ENCODE measurements around the gene EIF4G1.

The EIF4G1 gene

DNA sequence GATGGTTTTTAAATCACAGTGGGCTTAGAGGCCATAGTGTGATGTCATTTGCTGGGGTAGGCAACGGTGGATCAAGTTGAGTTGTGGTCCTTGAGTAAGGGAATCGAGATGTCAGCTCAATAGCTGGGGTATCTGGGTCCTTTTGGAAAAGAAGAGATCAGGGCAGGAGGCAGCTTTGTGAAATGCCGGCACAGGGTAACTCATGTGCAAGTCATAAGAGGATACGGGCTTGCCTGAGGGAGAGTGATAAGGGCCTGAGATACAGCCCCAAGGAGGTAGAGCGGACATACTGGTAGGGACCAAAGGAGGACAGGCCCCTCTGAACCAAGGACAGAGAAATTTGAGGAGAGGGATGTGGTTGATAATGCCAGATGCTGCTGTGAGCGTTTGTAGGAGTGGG, 18.8 kb downstream of the EIF4G1 start:
- Histone ChIP-seq H3K79me2 (ENCODE audit: insufficient read depth, low read length) (no peaks in the 10 kb centered on the region), H3K4me2 (ENCODE audit: low read length) (no peak overlapping the region), H3K9me2 (ENCODE audit: low read depth, low read length) (no peaks in the 10 kb centered on the region), H3K27me3 (ENCODE audit: insufficient read depth, low read length) (no peaks in the 10 kb centered on the region), H3K9ac (ENCODE audit: low read length) (no peak overlapping the region), H3K36me3 (ENCODE audit: insufficient read depth, low read length) (peaks cover 71% of the 10 kb centered on the region), H3F3A (ENCODE audit: insufficient read depth, low read length) (peaks cover 19% of the 10 kb centered on the region; the same call in 1 of the 2 replicates), H3K4me3 (ENCODE audit: low read depth, low read length, poor library complexity, severe bottlenecking) (no peak overlapping the region), H4K20me1 (ENCODE audit: insufficient read depth, low read length) (no peaks in the 10 kb centered on the region), H3K27ac (ENCODE audit: low read depth, low read length, poor library complexity, severe bottlenecking) (no peak overlapping the region), H3K9me3 (ENCODE audit: low read length) (no peaks in the 10 kb centered on the region), H2AFZ (ENCODE audit: low read length) (no peak overlapping the region), H3K4me1 (ENCODE audit: insufficient read depth, low read length, severe bottlenecking) (peaks cover 16% of the 10 kb centered on the region)
- no peak for TF ChIP-seq EZH2 (IDR thresholded peaks at IDR 0.05; ENCODE audit: borderline replicate concordance, low read length)
- TF ChIP-seq, protein P1, sequence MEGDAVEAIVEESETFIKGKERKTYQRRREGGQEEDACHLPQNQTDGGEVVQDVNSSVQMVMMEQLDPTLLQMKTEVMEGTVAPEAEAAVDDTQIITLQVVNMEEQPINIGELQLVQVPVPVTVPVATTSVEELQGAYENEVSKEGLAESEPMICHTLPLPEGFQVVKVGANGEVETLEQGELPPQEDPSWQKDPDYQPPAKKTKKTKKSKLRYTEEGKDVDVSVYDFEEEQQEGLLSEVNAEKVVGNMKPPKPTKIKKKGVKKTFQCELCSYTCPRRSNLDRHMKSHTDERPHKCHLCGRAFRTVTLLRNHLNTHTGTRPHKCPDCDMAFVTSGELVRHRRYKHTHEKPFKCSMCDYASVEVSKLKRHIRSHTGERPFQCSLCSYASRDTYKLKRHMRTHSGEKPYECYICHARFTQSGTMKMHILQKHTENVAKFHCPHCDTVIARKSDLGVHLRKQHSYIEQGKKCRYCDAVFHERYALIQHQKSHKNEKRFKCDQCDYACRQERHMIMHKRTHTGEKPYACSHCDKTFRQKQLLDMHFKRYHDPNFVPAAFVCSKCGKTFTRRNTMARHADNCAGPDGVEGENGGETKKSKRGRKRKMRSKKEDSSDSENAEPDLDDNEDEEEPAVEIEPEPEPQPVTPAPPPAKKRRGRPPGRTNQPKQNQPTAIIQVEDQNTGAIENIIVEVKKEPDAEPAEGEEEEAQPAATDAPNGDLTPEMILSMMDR (IDR thresholded peaks at IDR 0.05; ENCODE audit: low read length): no peak

DNA sequence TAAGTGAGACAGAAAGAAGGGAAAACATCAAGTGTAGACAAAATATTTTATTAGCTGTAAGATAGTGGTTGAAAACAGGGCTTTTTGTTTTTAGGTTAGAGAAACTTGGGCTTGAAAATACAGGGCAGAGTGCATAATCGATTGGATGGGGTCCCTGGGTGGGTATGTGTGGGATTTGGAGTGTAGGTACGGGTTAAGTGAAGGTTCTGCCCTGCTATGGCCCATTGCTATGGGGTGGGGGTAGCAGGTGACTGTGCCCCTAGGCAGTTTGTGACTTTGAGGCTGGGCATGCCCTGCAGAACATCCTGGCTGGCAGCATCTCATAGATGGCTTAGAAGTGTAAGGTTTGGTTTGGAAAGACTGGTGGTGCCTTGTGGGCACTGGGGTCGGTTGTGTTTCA, 19.3 kb downstream of the EIF4G1 start:
- Histone ChIP-seq H3K4me2 (ENCODE audit: low read length) (no peak overlapping the region), H3K9me3 (ENCODE audit: low read length) (no peaks in the 10 kb centered on the region), H4K20me1 (ENCODE audit: insufficient read depth, low read length) (no peaks in the 10 kb centered on the region), H3K4me1 (ENCODE audit: insufficient read depth, low read length, severe bottlenecking) (peaks cover 16% of the 10 kb centered on the region), H3K27me3 (ENCODE audit: insufficient read depth, low read length) (no peaks in the 10 kb centered on the region), H3K36me3 (ENCODE audit: insufficient read depth, low read length) (peaks cover 66% of the 10 kb centered on the region), H3K79me2 (ENCODE audit: insufficient read depth, low read length) (no peaks in the 10 kb centered on the region), H3K4me3 (ENCODE audit: low read depth, low read length, poor library complexity, severe bottlenecking) (no peak overlapping the region), H3F3A (ENCODE audit: insufficient read depth, low read length) (peaks cover 19% of the 10 kb centered on the region; the same call in 1 of the 2 replicates), H3K9me2 (ENCODE audit: low read depth, low read length) (no peaks in the 10 kb centered on the region), H2AFZ (ENCODE audit: low read length) (no peak overlapping the region), H3K27ac (ENCODE audit: low read depth, low read length, poor library complexity, severe bottlenecking) (no peak overlapping the region), H3K9ac (ENCODE audit: low read length) (no peak overlapping the region)
- TF ChIP-seq EZH2 (IDR thresholded peaks at IDR 0.05; ENCODE audit: borderline replicate concordance, low read length): no peak

DNA sequence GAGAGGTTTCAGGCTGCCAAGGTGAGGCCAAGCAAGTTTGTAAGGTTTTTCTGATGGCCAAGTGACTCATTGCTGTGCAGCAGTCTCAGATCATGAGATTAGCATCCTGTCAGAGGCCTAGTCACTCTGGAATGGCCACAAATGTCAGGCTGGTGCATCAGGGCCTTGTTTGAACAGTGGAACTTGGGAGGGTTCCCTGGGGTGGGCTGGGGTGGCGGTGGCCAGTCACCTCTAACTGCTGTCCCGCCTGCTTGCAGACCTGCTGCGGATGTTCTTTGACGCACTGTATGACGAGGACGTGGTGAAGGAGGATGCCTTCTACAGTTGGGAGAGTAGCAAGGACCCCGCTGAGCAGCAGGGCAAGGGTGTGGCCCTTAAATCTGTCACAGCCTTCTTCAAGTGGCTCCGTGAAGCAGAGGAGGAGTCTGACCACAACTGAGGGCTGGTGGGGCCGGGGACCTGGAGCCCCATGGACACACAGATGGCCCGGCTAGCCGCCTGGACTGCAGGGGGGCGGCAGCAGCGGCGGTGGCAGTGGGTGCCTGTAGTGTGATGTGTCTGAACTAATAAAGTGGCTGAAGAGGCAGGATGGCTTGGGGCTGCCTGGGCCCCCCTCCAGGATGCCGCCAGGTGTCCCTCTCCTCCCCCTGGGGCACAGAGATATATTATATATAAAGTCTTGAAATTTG, 20.2 kb downstream of the EIF4G1 start:
- peaks cover 19% of the 10 kb centered on the region; the same call in 1 of the 2 replicates for H3F3A ChIP-seq (ENCODE audit: insufficient read depth, low read length)
- peaks cover 16% of the 10 kb centered on the region for H3K4me1 ChIP-seq (ENCODE audit: insufficient read depth, low read length, severe bottlenecking)
- H3K79me2 ChIP-seq (ENCODE audit: insufficient read depth, low read length): no peaks in the 10 kb centered on the region
- no peak overlapping the region for H3K4me3 ChIP-seq (ENCODE audit: low read depth, low read length, poor library complexity, severe bottlenecking)
- no peak overlapping the region for H2AFZ ChIP-seq (ENCODE audit: low read length)
- H3K27me3 ChIP-seq (ENCODE audit: insufficient read depth, low read length): no peaks in the 10 kb centered on the region
- peaks cover 57% of the 10 kb centered on the region for H3K36me3 ChIP-seq (ENCODE audit: insufficient read depth, low read length)
- TF ChIP-seq, protein P1 (IDR thresholded peaks at IDR 0.05; ENCODE audit: low read length): no peak
- TF ChIP-seq EZH2 (IDR thresholded peaks at IDR 0.05; ENCODE audit: borderline replicate concordance, low read length): no peak
- H3K9me3 ChIP-seq (ENCODE audit: low read length): no peaks in the 10 kb centered on the region
- H3K9me2 ChIP-seq (ENCODE audit: low read depth, low read length): no peaks in the 10 kb centered on the region
- no peak overlapping the region for H3K9ac ChIP-seq (ENCODE audit: low read length)
- no peaks in the 10 kb centered on the region for H4K20me1 ChIP-seq (ENCODE audit: insufficient read depth, low read length)
- H3K27ac ChIP-seq (ENCODE audit: low read depth, low read length, poor library complexity, severe bottlenecking): peak overlapping the region; percentile 57
- H3K4me2 ChIP-seq (ENCODE audit: low read length): no peak overlapping the region

DNA sequence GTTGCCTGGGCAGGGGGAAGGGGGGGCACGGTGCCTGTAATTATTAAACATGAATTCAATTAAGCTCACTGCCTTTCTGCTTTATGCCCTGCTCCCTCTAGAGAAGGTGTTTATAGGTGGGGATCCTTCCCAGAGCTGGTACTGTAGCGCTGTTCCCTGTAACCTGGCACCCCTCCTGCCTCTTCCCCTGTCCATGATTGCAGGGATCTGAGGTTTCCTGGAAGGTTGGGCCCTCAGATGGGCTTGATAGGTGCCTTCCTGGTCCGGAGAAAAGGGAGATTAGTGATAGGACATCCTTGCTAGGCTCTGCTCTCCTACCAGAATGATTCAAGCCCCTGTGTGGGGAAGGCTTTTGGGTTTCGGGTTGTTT, 20.9 kb downstream of the EIF4G1 start:
- Histone ChIP-seq H3K9me3 (ENCODE audit: low read length) (no peaks in the 10 kb centered on the region), H3K4me1 (ENCODE audit: insufficient read depth, low read length, severe bottlenecking) (peaks cover 16% of the 10 kb centered on the region), H3K4me2 (ENCODE audit: low read length) (peak overlapping the region; percentile 72), H3K36me3 (ENCODE audit: insufficient read depth, low read length) (peaks cover 50% of the 10 kb centered on the region), H3K27ac (ENCODE audit: low read depth, low read length, poor library complexity, severe bottlenecking) (peak overlapping the region; percentile 57), H3K79me2 (ENCODE audit: insufficient read depth, low read length) (no peaks in the 10 kb centered on the region), H3K9ac (ENCODE audit: low read length) (peak overlapping the region; percentile 17; the same call in 1 of the 2 replicates), H3F3A (ENCODE audit: insufficient read depth, low read length) (peaks cover 19% of the 10 kb centered on the region; the same call in 1 of the 2 replicates), H4K20me1 (ENCODE audit: insufficient read depth, low read length) (no peaks in the 10 kb centered on the region), H3K9me2 (ENCODE audit: low read depth, low read length) (no peaks in the 10 kb centered on the region), H2AFZ (ENCODE audit: low read length) (no peak overlapping the region), H3K27me3 (ENCODE audit: insufficient read depth, low read length) (no peaks in the 10 kb centered on the region), H3K4me3 (ENCODE audit: low read depth, low read length, poor library complexity, severe bottlenecking) (peak overlapping the region; percentile 66)
- TF ChIP-seq, protein P1 (IDR thresholded peaks at IDR 0.05; ENCODE audit: low read length): no peak
- no peak for TF ChIP-seq EZH2 (IDR thresholded peaks at IDR 0.05; ENCODE audit: borderline replicate concordance, low read length)

Measured in OCI-LY1 (cell line).